HCT116 (cell line): ENCODE data around the gene PROK2. TPM values are rescaled to one million over a fixed set of nuclear protein-coding genes. Genes with fewer than 3 reads are reported as not detected.

Experiments
- ATAC-seq: fragments of 200-7000 bp; cut with Tn5 transposase; 2 replicates; pipeline ENCODE4 v1.9.1; 2020; ENCODE audit warnings: mild to moderate bottlenecking, moderate library complexity
- BruUV-seq: library from RNA; stranded (reverse); fragments of 400-500 nt; replicated peaks from 2 replicates; lab custom pipeline; 2021; lab: Mats Ljungman, UMichigan
- CTCF ChIA-PET: fragments of 300-600 bp; sonication (Branson Sonifier 250); formaldehyde crosslinking; loops from one replicate; lab custom pipeline; 2021; ENCODE audit warnings: antibody characterized with exemption; lab: Charles Lee
- POLR2A ChIA-PET: fragments of 300-600, 350-600 bp; sonication (Branson Sonifier 250); formaldehyde crosslinking; loops from one replicate; lab custom pipeline; 2021; ENCODE audit warnings: antibody characterized with exemption; lab: Charles Lee
- RAD21 ChIA-PET, 2 experiments: fragments of 300-600 bp; sonication (Branson Sonifier 250); formaldehyde crosslinking; loops; one replicate each; lab custom pipeline; 2023; ENCODE audit warnings: low total read pairs in 2 of 2; ENCODE audit not compliant: uncharacterized antibody in 2 of 2, unreplicated experiment in 2 of 2, low non-redundant PET in 1 of 2; lab: Charles Lee
- DNase-seq: peaks from one replicate; pipeline ENCODE4 v3.0.0-alpha.2; 2010; ENCODE audit warnings: low read depth, low spot score
- H2AFZ ChIP-seq: fragments of 200-600 bp; shearing (Covaris generic), sonication (generic); 2 replicates; pipeline ENCODE4 v1.6.1; 2017; ENCODE audit warnings: low read depth, mixed run types, mixed read lengths, antibody characterized with exemption, low read length; ENCODE audit not compliant: poor library complexity, severe bottlenecking
- H3K27ac ChIP-seq: 2 replicates; pipeline ENCODE4 v1.5.1; 2012; ENCODE audit warnings: low read depth, low read length
- H3K27me3 ChIP-seq: fragments of 200-600 bp; sonication (generic); 2 replicates; pipeline ENCODE4 v1.6.1; 2016; ENCODE audit warnings: mixed run types, low read length, mixed read lengths; ENCODE audit not compliant: insufficient read depth
- H3K36me3 ChIP-seq, 2 experiments: fragments of 200-500 bp in 1 of 2; fragments of 200-600 bp in 1 of 2; sonication (Bioruptor generic) in 1 of 2; sonication (generic) in 1 of 2; 2 replicates each; pipeline versions ENCODE4 v1.5.1 to v1.6.1; 2014 to 2016; ENCODE audit warnings: low read length in 2 of 2, inconsistent platforms in 1 of 2, mixed read lengths in 1 of 2, mixed run types in 1 of 2; ENCODE audit not compliant: insufficient read depth in 2 of 2, control insufficient read depth in 1 of 2
- H3K4me1 ChIP-seq, 2 experiments: fragments of 200-600 bp in 1 of 2; sonication (generic) in 1 of 2; 2 replicates each; pipeline versions ENCODE4 v1.5.1 to v1.6.1; 2012 to 2017; ENCODE audit warnings: low read length in 2 of 2, inconsistent platforms in 1 of 2, mild to moderate bottlenecking in 1 of 2, mixed read lengths in 1 of 2, mixed run types in 1 of 2, moderate library complexity in 1 of 2; ENCODE audit not compliant: insufficient read depth in 2 of 2, control insufficient read depth in 1 of 2
- H3K4me2 ChIP-seq: fragments of 200-600 bp; sonication (generic); 2 replicates; pipeline ENCODE4 v1.6.1; 2017; ENCODE audit warnings: mixed run types, low read length, mixed read lengths
- H3K4me3 ChIP-seq, 2 experiments: fragments of 200-600 bp in 1 of 2; sonication (generic) in 1 of 2; replicated peaks in 1 of 2; 2 replicates each; pipeline ENCODE4 v1.5.1; 2011 to 2016; ENCODE audit warnings: low read length in 2 of 2, control low read depth in 1 of 2, low read depth in 1 of 2, mild to moderate bottlenecking in 1 of 2, mixed read lengths in 1 of 2, mixed run types in 1 of 2
- H3K79me2 ChIP-seq: fragments of 200-600 bp; sonication (generic); 2 replicates; pipeline ENCODE4 v1.6.1; 2017; ENCODE audit warnings: mild to moderate bottlenecking, mixed run types, low read length, moderate library complexity, mixed read lengths; ENCODE audit not compliant: insufficient read depth
- H3K9ac ChIP-seq: fragments of 200-600 bp; sonication (generic); 2 replicates; pipeline ENCODE4 v1.6.1; 2016; ENCODE audit warnings: low read length, mixed read lengths
- H3K9me2 ChIP-seq: fragments of 200-600 bp; sonication (generic), shearing (Covaris generic); 2 replicates; pipeline ENCODE4 v1.6.1; 2017; ENCODE audit warnings: mixed run types, mild to moderate bottlenecking, moderate library complexity; ENCODE audit not compliant: insufficient read depth
- H3K9me3 ChIP-seq, 2 experiments: fragments of 200-500 bp in 1 of 2; fragments of 200-600 bp in 1 of 2; sonication (Bioruptor generic) in 1 of 2; sonication (generic) in 1 of 2; 2 replicates each; pipeline ENCODE4 v1.6.1; 2014 to 2017; ENCODE audit warnings: low read length in 2 of 2, mixed read lengths in 2 of 2, inconsistent platforms in 1 of 2, low read depth in 1 of 2, mild to moderate bottlenecking in 1 of 2, mixed run types in 1 of 2, moderate library complexity in 1 of 2; ENCODE audit not compliant: control insufficient read depth in 1 of 2, insufficient read depth in 1 of 2
- H4K20me1 ChIP-seq: fragments of 200-600 bp; sonication (generic), shearing (Covaris generic); 2 replicates; pipeline ENCODE4 v1.6.1; 2017; ENCODE audit warnings: mixed run types, mild to moderate bottlenecking, moderate library complexity; ENCODE audit not compliant: insufficient read depth
- CBX3 ChIP-seq: IDR thresholded peaks from 2 replicates; pipeline ENCODE4 v1.6.1; 2012; ENCODE audit warnings: low read depth
- CEBPB ChIP-seq: IDR thresholded peaks from 2 replicates; pipeline ENCODE4 v1.6.1; 2012; ENCODE audit warnings: low read depth
- EGR1 ChIP-seq: IDR thresholded peaks from 2 replicates; pipeline ENCODE4 v1.6.1; 2012; ENCODE audit warnings: low read depth
- ELF1 ChIP-seq: IDR thresholded peaks from 2 replicates; pipeline ENCODE4 v1.6.1; 2012; ENCODE audit warnings: low read depth, borderline replicate concordance
- EZH2phosphoT487 ChIP-seq: fragments of 200-600 bp; IDR thresholded peaks from 2 replicates; pipeline ENCODE4 v1.6.1; 2018; ENCODE audit warnings: antibody characterized with exemption, borderline replicate concordance
- FOSL1 ChIP-seq: IDR thresholded peaks from 2 replicates; pipeline ENCODE4 v1.6.1; 2012; ENCODE audit warnings: low read depth
- JUND ChIP-seq: IDR thresholded peaks from 2 replicates; pipeline ENCODE4 v1.6.1; 2012
- POLR2A ChIP-seq: IDR thresholded peaks from 2 replicates; pipeline ENCODE4 v1.7.0; 2011; ENCODE audit warnings: borderline replicate concordance; ENCODE audit not compliant: insufficient read depth, insufficient read length; ENCODE audit errors: extremely low read depth
- POLR2AphosphoS5 ChIP-seq: IDR thresholded peaks from 2 replicates; pipeline ENCODE4 v1.6.1; 2011; ENCODE audit warnings: mild to moderate bottlenecking, low read depth, low read length, moderate library complexity
- RAD21 ChIP-seq: IDR thresholded peaks from 2 replicates; pipeline ENCODE4 v1.6.1; 2012; ENCODE audit warnings: low read depth, mild to moderate bottlenecking
- SIN3A ChIP-seq: IDR thresholded peaks from 2 replicates; pipeline ENCODE4 v1.6.1; 2012; ENCODE audit warnings: low read depth
- SP1 ChIP-seq: IDR thresholded peaks from 2 replicates; pipeline ENCODE4 v1.6.1; 2012; ENCODE audit warnings: low read depth
- SRF ChIP-seq: IDR thresholded peaks from 2 replicates; pipeline ENCODE4 v1.6.1; 2012; ENCODE audit warnings: low read depth
- TCF7L2 ChIP-seq: IDR thresholded peaks from 2 replicates; pipeline ENCODE4 v1.7.0; 2011; ENCODE audit warnings: borderline replicate concordance, inconsistent platforms; ENCODE audit not compliant: insufficient read depth, insufficient read length; ENCODE audit errors: extremely low read depth
- YY1 ChIP-seq: IDR thresholded peaks from 2 replicates; pipeline ENCODE4 v1.6.1; 2011; ENCODE audit warnings: low read length, low read depth, moderate library complexity, mild to moderate bottlenecking; ENCODE audit not compliant: insufficient replicate concordance; ENCODE audit errors: extremely low read depth
- intact Hi-C: fragments of 100-400 bp; cut with micrococcal nuclease; formaldehyde crosslinking; loops from 2 replicates; pipeline ENCODE4 v1.10.0; 2022
- total RNA-seq: library from RNA; stranded (reverse); gene quantifications from one replicate; pipeline ENCODE4 v1.2.1, GENCODE V29; 2021; ENCODE audit not compliant: unreplicated experiment
- TF ChIP-seq, protein P1 (sequence below): IDR thresholded peaks from 2 replicates; pipeline ENCODE4 v1.6.1; 2012
- TF ChIP-seq, protein P2 (sequence below): IDR thresholded peaks from 2 replicates; pipeline ENCODE4 v1.6.1; 2012
- TF ChIP-seq, protein P3 (sequence below): IDR thresholded peaks from 2 replicates; pipeline ENCODE4 v1.6.1; 2012; ENCODE audit warnings: low read depth
- TF ChIP-seq, protein P4 (sequence below), 3 experiments: fragments of 200-600 bp in 1 of 3; sonication (generic) in 1 of 3; IDR thresholded peaks in 2 of 3; conservative IDR thresholded peaks in 1 of 3; 2 replicates each; pipeline ENCODE4 v1.5.1; 2012 to 2017; ENCODE audit warnings: low read depth in 2 of 3, low read length in 2 of 3, antibody characterized with exemption in 1 of 3, borderline replicate concordance in 1 of 3, control low read depth in 1 of 3, mild to moderate bottlenecking in 1 of 3, mixed read lengths in 1 of 3, mixed run types in 1 of 3, moderate library complexity in 1 of 3; ENCODE audit not compliant: insufficient read depth in 1 of 3
- TF ChIP-seq, protein P5 (sequence below): IDR thresholded peaks from 2 replicates; pipeline ENCODE4 v1.6.1; 2011; ENCODE audit warnings: mild to moderate bottlenecking, low read length, moderate library complexity; ENCODE audit not compliant: insufficient replicate concordance; ENCODE audit errors: extremely low read depth

The PROK2 gene
- total RNA-seq, 1 experiment from 2014 or later, result not detected

DNA sequence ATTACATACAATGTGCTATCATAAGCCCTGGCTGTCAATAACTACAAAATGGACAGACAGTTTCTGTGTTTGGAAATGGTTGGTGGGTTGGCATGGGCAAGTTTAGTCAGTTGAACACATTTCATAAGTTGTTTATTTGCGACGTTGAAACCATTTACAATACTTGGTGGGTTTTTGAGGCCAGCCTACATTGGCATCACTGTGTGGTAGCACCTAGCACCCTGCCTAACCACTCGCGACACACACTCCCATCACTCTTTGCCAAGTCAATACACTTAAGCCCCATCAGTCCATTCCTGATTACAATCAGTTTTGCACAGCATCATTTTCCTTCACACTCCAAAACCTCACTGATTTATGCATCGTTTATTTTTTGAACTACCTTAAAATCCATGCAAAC, 13.8 kb downstream of the PROK2 start:
- no peak for ATAC-seq
- intact Hi-C loops, result no loop called here
- Histone ChIP-seq H3K79me2 (no peaks in the 10 kb centered on the region), H4K20me1 (no peaks in the 10 kb centered on the region), H3K27me3 (no peaks in the 10 kb centered on the region), H3K9me3 (no peaks in the 10 kb centered on the region), H3K36me3 (no peaks in the 10 kb centered on the region), H3K27ac (no peak overlapping the region), H3K4me1 (no peaks in the 10 kb centered on the region), H3K4me3 (no peak overlapping the region), H3K4me2 (no peak overlapping the region), H2AFZ (no peak overlapping the region), H3K9ac (no peak overlapping the region), H3K9me2 (no peaks in the 10 kb centered on the region)
- ChIA-PET CTCF (no interaction called here), POLR2A (no interaction called here), RAD21 (no interaction called here)
- no peak for DNase-seq
- TF ChIP-seq, protein P1, sequence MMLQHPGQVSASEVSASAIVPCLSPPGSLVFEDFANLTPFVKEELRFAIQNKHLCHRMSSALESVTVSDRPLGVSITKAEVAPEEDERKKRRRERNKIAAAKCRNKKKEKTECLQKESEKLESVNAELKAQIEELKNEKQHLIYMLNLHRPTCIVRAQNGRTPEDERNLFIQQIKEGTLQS, result no peak
- TF ChIP-seq ELF1 (no peak), TCF7L2 (no peak), RAD21 (no peak), SRF (no peak), POLR2AphosphoS5 (no peak), CEBPB (no peak), YY1 (no peak), POLR2A (no peak), JUND (no peak), EGR1 (no peak), FOSL1 (no peak), SIN3A (no peak), SP1 (no peak), EZH2phosphoT487 (no peak), CBX3 (no peak)
- TF ChIP-seq, protein P2, sequence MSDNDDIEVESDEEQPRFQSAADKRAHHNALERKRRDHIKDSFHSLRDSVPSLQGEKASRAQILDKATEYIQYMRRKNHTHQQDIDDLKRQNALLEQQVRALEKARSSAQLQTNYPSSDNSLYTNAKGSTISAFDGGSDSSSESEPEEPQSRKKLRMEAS, result no peak
- TF ChIP-seq, protein P3, sequence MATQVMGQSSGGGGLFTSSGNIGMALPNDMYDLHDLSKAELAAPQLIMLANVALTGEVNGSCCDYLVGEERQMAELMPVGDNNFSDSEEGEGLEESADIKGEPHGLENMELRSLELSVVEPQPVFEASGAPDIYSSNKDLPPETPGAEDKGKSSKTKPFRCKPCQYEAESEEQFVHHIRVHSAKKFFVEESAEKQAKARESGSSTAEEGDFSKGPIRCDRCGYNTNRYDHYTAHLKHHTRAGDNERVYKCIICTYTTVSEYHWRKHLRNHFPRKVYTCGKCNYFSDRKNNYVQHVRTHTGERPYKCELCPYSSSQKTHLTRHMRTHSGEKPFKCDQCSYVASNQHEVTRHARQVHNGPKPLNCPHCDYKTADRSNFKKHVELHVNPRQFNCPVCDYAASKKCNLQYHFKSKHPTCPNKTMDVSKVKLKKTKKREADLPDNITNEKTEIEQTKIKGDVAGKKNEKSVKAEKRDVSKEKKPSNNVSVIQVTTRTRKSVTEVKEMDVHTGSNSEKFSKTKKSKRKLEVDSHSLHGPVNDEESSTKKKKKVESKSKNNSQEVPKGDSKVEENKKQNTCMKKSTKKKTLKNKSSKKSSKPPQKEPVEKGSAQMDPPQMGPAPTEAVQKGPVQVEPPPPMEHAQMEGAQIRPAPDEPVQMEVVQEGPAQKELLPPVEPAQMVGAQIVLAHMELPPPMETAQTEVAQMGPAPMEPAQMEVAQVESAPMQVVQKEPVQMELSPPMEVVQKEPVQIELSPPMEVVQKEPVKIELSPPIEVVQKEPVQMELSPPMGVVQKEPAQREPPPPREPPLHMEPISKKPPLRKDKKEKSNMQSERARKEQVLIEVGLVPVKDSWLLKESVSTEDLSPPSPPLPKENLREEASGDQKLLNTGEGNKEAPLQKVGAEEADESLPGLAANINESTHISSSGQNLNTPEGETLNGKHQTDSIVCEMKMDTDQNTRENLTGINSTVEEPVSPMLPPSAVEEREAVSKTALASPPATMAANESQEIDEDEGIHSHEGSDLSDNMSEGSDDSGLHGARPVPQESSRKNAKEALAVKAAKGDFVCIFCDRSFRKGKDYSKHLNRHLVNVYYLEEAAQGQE, result no peak
- TF ChIP-seq, protein P4, sequence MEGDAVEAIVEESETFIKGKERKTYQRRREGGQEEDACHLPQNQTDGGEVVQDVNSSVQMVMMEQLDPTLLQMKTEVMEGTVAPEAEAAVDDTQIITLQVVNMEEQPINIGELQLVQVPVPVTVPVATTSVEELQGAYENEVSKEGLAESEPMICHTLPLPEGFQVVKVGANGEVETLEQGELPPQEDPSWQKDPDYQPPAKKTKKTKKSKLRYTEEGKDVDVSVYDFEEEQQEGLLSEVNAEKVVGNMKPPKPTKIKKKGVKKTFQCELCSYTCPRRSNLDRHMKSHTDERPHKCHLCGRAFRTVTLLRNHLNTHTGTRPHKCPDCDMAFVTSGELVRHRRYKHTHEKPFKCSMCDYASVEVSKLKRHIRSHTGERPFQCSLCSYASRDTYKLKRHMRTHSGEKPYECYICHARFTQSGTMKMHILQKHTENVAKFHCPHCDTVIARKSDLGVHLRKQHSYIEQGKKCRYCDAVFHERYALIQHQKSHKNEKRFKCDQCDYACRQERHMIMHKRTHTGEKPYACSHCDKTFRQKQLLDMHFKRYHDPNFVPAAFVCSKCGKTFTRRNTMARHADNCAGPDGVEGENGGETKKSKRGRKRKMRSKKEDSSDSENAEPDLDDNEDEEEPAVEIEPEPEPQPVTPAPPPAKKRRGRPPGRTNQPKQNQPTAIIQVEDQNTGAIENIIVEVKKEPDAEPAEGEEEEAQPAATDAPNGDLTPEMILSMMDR (IDR thresholded peaks at IDR 0.05 in 2 of 3, conservative IDR thresholded peaks at IDR 0.05 in 1 of 3; ENCODE audit: borderline replicate concordance in 1 of 3, insufficient read depth in 1 of 3, low read depth in 2 of 3, low read length in 2 of 3), result no peak
- TF ChIP-seq, protein P5, sequence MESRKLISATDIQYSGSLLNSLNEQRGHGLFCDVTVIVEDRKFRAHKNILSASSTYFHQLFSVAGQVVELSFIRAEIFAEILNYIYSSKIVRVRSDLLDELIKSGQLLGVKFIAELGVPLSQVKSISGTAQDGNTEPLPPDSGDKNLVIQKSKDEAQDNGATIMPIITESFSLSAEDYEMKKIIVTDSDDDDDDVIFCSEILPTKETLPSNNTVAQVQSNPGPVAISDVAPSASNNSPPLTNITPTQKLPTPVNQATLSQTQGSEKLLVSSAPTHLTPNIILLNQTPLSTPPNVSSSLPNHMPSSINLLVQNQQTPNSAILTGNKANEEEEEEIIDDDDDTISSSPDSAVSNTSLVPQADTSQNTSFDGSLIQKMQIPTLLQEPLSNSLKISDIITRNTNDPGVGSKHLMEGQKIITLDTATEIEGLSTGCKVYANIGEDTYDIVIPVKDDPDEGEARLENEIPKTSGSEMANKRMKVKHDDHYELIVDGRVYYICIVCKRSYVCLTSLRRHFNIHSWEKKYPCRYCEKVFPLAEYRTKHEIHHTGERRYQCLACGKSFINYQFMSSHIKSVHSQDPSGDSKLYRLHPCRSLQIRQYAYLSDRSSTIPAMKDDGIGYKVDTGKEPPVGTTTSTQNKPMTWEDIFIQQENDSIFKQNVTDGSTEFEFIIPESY, result no peak
- no TSS peak for BruUV-seq
